Measurements from ENCODE around the gene MTG1. TPM values are rescaled to one million over a fixed set of nuclear protein-coding genes. Genes with fewer than 3 reads are reported as not detected.

MTG1 gene, protein sequence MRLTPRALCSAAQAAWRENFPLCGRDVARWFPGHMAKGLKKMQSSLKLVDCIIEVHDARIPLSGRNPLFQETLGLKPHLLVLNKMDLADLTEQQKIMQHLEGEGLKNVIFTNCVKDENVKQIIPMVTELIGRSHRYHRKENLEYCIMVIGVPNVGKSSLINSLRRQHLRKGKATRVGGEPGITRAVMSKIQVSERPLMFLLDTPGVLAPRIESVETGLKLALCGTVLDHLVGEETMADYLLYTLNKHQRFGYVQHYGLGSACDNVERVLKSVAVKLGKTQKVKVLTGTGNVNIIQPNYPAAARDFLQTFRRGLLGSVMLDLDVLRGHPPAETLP
- total RNA-seq (2014; rRNA removed; shearing (Covaris generic)), result 21.7 and 26.4 TPM in 2 replicates

DNA sequence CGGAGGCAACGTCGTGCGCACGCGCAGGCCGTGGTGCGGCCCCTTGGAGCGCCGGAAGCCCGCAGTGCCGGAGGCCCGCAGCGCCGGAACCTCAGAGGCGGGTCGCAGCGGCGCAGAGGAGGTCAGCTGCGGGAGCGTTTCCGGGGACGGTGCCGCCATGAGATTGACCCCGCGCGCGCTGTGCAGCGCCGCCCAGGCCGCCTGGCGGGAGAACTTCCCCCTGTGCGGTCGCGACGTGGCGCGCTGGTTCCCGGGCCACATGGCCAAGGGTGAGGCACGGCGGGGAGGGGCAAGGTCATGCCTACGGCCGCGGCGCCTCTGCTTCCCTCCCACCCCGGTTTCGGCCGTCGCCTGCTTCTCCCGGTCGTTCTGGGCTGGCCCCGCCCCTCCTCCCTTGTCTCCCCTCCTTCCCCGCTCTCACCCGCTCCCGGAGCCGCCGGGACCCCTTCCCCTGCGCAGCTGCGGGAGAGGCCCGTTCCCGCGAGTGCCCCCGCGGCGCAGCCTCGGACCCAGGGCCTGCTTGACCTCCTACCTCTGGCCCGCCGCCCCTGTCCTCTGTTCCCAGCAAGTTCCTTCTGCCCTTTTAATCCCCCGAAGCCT, at the start of gene MTG1:
Gene MTG1 (plus strand): TSS at position 94 of the 600 bp plus-strand sequence. CDS start 64 bp downstream, at position 158.
- H3K27ac ChIP-seq, result peak within 1 kb of the TSS; percentile 86
- no peaks in the 10 kb centered on the region for H3K27me3 ChIP-seq
- peak; percentile 86 to 89 for DNase-seq
- H3K36me3 ChIP-seq, result peaks cover 3% of the 10 kb centered on the region; the same call in 1 of the 2 replicates
- peak within 1 kb of the TSS; percentile 69 for H3K4me3 ChIP-seq
- H3K4me1 ChIP-seq, result no peaks in the 10 kb centered on the region
- H3K9me3 ChIP-seq (replicated peaks), result no peaks in the 10 kb centered on the region

DNA sequence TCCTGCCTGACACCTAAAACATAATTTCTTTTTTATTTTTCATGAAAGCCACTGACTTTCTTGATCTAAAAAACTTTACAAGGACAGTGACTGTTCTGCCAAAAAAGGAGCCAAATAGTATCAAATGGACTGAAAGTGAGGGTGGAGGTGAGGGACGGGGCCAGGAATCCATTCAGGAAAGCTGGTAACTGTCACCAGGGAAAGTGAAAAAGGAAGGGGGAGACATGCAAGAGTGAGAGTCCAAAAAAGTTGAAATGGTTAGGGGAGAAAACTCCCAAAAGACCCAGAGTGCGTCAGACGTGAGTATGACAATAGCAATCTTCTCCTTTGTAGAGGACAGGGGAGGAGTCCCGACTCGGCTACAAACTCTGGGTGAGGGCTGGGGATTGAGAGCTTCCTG, 49.7 kb upstream of the MTG1 start:
- H3K9me3 ChIP-seq (replicated peaks), result no peaks in the 10 kb centered on the region
- H3K4me3 ChIP-seq, result no peak overlapping the region
- DNase-seq, result no peak
- H3K27ac ChIP-seq, result no peak overlapping the region
- no peaks in the 10 kb centered on the region for H3K4me1 ChIP-seq
- no peaks in the 10 kb centered on the region for H3K36me3 ChIP-seq
- no peaks in the 10 kb centered on the region for H3K27me3 ChIP-seq

DNA sequence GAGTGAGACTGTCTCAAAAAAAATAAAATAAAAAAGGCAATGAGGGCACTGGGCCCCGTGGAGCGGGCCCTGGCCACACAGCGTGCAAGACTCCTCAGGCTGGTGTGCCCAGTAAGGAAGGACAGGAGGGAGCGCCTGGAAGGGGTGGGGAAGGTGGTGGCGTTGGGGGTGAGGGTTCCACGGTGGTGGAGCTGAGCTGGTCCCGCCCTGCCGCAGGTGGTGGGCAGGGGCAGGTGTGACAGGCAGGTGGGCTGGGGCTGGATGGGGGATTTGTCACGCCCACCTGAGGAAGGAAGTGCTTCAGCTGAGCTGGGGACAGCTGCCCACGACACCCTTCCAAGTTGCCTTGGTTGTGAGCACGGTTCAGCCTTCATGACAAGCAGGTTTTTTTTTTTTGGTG, 47.5 kb upstream of the MTG1 start:
- no peak overlapping the region for H3K4me3 ChIP-seq
- H3K9me3 ChIP-seq (replicated peaks), result no peaks in the 10 kb centered on the region
- H3K27me3 ChIP-seq, result no peaks in the 10 kb centered on the region
- no peaks in the 10 kb centered on the region for H3K36me3 ChIP-seq
- H3K27ac ChIP-seq, result no peak overlapping the region
- DNase-seq, result no peak
- H3K4me1 ChIP-seq, result no peaks in the 10 kb centered on the region

DNA sequence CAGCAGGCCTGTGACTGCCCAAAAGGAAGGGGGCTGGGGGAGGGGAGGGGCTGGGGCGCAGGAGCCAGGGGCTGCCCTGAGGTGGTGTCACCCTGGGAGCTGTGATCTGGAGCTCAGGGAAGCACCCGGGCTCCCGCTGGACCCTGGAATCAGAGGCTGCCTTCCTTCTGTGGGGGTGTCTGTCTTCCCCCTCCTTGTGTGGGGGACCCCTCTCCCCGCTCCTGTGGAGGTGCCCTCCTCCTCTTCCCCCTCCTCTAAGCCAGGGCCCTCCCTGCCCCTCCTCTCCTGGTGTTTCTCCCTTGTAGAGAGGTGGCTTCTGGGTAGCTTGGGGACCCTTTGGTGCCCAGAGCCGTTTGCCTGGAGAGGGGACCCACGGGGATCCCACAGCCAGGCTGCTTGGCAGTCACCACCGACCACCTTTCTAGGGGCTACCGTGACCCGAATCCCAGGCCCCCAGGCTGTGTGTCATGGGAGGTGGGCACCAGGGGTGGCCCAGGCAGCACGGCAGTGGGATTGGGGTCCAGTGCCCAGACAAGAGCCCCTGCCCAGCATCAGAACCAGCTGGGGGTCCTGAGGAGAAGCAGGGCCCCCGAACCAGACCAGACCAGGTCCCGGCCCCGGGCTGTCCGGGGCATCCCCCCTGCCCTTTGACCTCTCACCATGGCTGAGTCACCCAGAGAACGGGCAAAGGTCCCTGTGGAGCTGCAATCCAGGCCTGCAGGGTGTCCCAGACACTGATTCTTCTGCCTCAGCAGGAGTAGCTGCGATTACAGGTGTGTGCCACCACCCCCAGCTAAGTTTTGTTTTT, 46.0 kb upstream of the MTG1 start:
- H3K27ac ChIP-seq, result no peak overlapping the region
- no peaks in the 10 kb centered on the region for H3K36me3 ChIP-seq
- no peaks in the 10 kb centered on the region for H3K4me1 ChIP-seq
- no peaks in the 10 kb centered on the region for H3K27me3 ChIP-seq
- no peaks in the 10 kb centered on the region for H3K9me3 ChIP-seq (replicated peaks)
- no peak overlapping the region for H3K4me3 ChIP-seq
- no peak for DNase-seq

DNA sequence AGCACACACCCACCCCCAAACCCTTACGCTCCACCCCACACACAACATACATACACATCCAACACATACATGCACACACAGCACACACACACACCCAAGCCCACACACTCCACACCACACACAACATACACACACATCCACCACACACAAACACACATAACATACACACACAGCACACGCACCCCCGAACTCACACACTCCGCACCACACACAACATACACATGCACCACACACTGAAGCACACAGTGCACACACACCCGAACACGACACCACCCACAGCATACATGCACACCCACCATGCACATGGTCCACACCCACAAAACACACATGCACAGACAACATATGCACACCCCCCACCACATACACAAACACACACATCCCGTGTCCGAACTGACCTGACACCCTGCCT, 44.8 kb upstream of the MTG1 start:
- H3K4me1 ChIP-seq, result no peaks in the 10 kb centered on the region
- no peaks in the 10 kb centered on the region for H3K27me3 ChIP-seq
- no peak overlapping the region for H3K4me3 ChIP-seq
- no peaks in the 10 kb centered on the region for H3K9me3 ChIP-seq (replicated peaks)
- no peaks in the 10 kb centered on the region for H3K36me3 ChIP-seq
- no peak for DNase-seq
- no peak overlapping the region for H3K27ac ChIP-seq

DNA sequence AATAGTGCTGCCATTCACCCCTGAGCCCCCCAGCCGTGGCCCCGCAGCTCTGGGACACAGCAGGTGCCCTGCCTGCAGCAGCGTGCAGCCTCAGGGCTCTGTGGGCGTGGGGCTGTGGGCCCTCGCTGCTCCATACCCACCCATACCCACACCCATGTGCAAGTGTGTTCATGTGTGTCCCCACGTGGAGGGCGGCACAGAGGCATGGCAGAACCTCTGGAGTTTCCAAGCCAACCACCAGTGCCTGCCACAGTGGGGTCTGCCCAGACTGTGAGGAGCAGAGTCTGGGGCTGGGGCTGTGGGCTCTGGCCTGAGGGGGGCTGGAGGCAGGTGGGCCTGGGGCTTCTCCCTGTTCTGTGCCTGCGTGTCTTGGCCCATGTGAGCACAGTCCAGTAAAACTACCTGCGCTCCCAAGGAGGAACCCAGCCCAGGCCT, 44.4 kb upstream of the MTG1 start:
- no peaks in the 10 kb centered on the region for H3K9me3 ChIP-seq (replicated peaks)
- no peak for DNase-seq
- H3K27me3 ChIP-seq, result no peaks in the 10 kb centered on the region
- H3K36me3 ChIP-seq, result no peaks in the 10 kb centered on the region
- no peaks in the 10 kb centered on the region for H3K4me1 ChIP-seq
- no peak overlapping the region for H3K4me3 ChIP-seq
- no peak overlapping the region for H3K27ac ChIP-seq

DNA sequence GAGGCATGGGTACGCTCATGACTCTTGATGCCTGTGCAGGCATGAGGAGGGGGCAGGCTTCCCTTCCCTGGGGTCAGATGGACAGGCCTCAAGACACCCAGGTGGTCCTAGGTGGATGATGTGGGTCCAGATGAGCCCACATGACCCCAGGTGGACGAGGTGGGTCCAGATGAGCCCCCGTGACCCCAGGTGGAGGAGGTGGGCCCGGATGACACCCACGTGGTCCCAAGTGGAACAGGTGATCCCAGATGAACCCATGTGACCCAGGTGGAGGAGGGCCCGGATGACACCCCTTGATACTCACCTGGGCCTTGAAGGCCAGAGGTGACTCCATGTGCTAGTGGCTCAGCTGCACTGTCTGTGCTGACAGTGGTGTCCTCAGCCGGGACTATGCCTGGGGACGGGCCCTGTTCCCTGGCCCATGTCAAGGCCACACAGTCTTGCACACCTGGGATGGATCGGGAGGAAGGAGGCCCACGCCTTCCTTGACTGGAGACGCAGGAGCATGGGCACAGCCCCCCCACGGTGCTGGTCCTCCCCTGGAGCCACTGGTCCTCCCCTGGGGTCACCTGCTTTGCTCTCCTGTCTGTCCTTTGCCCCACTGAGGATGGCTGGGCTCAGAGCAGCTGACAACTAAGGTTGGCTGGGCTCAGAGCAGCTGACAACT, 43.5 kb upstream of the MTG1 start:
- Histone ChIP-seq H3K27me3 (no peaks in the 10 kb centered on the region), H3K27ac (no peak overlapping the region), H3K9me3 (replicated peaks) (no peaks in the 10 kb centered on the region), H3K4me3 (no peak overlapping the region), H3K4me1 (no peaks in the 10 kb centered on the region), H3K36me3 (no peaks in the 10 kb centered on the region)
- DNase-seq, result no peak

DNA sequence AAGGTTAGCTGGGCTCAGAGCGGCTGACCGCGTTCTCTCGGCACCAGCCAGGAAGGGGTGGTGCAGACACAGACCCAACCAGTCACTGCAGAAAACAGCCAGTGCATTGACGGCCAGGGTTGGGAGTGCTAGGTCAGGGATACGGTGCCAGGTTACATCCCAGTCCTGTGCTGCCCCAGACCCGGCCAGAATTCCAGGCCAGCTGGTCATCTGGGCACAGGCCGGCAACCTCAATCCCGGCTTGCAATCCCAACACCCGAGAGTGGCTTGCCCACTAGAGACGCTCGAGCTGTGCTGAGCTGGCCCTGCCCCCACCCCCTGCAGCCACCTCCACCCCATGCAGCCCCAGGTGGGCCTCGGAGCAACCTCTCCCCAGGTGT, 43.0 kb upstream of the MTG1 start:
- H3K4me3 ChIP-seq, result no peak overlapping the region
- no peak for DNase-seq
- no peaks in the 10 kb centered on the region for H3K36me3 ChIP-seq
- H3K9me3 ChIP-seq (replicated peaks), result no peaks in the 10 kb centered on the region
- no peaks in the 10 kb centered on the region for H3K4me1 ChIP-seq
- no peak overlapping the region for H3K27ac ChIP-seq
- H3K27me3 ChIP-seq, result no peaks in the 10 kb centered on the region

DNA sequence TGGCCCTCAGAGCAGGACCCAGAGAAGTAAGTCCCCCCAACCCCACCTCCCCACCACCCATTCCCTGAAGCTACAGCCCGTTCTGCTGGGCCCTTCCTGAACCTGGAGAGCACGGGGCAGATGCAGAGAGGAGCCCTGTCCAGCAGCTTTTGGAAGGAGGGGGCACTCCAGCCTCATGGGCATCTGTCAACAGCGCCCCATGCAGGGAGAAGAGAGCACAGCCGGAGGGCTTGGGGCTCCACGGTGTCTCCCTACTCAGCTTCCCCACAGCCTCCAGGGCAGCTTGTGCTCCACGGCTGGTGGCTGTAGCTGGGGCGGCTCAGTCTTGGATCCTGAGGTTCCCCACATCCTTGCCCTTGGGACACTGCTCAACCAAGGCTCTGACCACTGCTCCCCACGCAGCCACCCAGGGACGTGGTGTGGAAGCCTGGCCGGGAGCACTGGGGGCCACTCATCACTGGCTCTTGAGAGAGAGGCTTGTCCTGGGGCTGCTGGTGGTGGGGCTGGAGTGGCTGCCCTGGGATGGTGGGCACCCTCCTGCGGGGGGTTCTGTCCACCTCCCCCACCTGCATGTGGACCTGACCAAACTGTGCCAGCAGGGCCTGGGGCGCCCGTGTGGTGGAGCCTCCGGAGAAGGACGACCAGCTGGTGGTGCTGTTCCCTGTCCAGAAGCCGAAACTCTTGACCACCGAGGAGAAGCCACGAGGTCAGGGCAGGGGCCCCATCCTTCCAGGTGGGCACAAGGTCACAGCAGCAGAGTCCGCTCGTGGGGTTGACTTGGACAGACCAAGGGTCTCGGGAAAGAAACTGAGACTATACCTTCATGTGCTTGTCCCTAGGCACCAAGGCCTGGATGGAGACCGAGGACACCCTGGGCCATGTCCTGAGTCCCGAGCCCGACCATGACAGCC, 42.3 kb upstream of the MTG1 start:
- Histone ChIP-seq H3K9me3 (replicated peaks) (no peaks in the 10 kb centered on the region), H3K4me1 (no peaks in the 10 kb centered on the region), H3K27me3 (no peaks in the 10 kb centered on the region), H3K4me3 (no peak overlapping the region), H3K36me3 (no peaks in the 10 kb centered on the region), H3K27ac (no peak overlapping the region)
- no peak for DNase-seq

DNA sequence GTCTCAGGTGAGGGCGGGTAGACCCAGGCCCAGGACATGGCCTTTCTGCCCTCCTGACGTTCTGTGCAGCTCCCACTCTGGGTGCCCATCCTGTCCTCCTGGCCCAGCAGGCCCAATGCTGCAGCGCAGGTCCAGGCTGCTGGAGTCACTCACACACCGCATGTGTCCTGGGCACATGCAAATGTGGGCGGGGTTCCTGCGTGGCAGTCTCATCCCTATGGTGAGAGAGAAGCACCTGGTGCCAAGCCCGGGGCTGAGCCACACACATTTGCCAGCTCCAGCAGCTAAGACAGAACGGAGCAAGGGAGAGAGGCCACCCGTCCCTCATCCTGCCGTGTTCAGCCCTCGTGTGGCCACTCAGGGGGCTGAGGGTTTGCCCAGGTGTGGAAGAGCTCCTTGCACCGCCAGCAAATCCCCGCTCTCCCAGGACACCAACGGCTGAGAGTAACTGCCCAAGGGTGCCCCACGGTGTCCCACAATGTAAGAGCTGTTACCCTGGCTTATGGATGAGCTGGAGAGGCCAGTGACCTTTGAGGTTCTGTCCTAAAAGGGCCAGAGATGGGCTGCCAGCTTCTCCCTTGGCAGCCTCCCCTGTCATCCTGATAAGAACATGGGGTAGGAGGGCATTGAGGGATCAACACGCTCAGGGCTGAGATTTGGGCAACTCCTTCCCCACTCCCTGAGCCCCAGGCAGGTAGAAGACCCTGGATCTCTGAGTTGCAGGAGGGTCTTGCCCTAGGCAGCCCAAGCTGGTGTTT, 40.6 kb upstream of the MTG1 start:
- Histone ChIP-seq H3K4me3 (no peak overlapping the region), H3K27me3 (no peaks in the 10 kb centered on the region), H3K27ac (no peak overlapping the region), H3K4me1 (no peaks in the 10 kb centered on the region), H3K9me3 (replicated peaks) (no peaks in the 10 kb centered on the region), H3K36me3 (no peaks in the 10 kb centered on the region)
- DNase-seq, result no peak

DNA sequence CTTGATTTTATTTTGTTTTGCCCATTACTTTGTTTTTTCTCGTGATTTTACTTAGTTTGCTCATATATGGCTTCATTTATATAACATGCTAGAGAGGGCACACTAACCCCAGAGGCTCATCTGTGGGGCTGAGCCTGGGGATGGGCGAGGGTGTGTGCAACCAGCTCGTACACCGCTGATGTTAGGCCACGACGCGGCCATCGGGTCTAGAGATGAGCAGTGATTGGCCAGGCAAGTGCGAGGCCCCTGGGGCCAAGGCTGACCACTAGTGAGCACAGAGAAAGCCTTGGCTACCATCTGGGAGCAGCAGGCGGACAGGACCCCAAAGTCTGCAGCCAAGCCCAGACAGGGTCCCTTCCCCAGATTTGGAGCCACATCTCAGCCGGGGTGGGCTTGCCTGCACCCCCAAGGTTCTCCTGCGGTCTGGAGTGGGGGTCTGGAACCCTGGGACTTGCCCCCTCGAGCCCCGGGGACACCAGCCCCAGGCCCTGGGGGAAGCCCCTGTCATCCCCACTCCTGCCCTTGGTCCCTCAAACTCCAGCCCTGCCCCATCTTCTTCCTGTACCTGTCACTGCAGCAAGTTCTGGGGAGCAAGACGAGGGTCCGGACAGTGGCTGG, 39.9 kb upstream of the MTG1 start:
- no peak for DNase-seq
- no peak overlapping the region for H3K4me3 ChIP-seq
- no peaks in the 10 kb centered on the region for H3K36me3 ChIP-seq
- no peaks in the 10 kb centered on the region for H3K4me1 ChIP-seq
- H3K27ac ChIP-seq, result no peak overlapping the region
- no peaks in the 10 kb centered on the region for H3K27me3 ChIP-seq
- no peaks in the 10 kb centered on the region for H3K9me3 ChIP-seq (replicated peaks)

DNA sequence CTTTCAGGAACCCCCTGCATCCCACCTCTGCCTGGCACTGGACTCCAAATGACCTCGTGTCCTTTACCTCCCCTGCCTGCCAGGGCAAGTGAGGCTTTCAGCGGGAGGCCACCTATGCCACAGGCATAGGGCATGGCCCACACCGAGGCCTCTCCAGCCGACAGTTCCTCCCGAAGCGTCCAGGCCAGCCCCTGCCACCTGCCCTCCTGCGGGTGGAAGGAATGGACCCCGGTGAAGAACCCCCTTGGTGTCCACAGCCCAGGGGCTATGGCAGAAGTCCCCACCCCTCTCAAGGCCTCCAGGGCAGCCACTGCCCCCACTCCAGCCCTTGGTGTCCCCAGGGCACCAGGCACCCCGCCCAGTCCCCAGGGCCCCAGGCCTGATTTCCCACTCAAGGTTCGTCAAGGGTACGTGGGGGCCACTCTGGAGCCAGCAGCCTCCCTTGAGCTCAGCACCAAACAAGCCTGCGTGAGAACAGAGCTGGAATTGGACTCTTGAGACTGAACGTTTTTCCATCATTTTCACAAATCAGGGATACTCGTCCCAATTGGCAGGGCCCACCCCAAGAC, 39.2 kb upstream of the MTG1 start:
- Histone ChIP-seq H3K36me3 (no peaks in the 10 kb centered on the region), H3K9me3 (replicated peaks) (no peaks in the 10 kb centered on the region), H3K4me1 (no peaks in the 10 kb centered on the region), H3K27me3 (no peaks in the 10 kb centered on the region), H3K4me3 (no peak overlapping the region), H3K27ac (no peak overlapping the region)
- DNase-seq, result no peak

DNA sequence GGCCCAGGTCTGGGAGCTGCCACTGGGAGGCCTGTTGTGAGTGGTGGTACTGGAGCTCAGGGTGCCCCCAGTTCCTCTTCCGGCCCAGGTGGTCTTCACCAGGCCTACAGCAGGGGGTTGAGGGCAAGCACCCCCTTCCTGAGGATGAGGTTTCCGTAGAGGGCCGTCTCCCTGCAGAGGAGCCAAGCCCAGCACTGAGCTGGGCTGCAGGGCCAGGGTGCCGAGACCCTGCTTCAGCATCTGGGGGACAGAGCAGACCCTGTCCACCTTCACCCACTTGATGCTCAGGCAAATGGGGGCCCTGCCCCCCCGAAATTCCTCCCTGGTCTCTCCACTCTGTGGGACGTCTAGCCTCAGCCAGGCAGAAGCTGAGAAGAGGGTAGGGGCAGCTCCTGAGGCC, 38.7 kb upstream of the MTG1 start:
- DNase-seq, result no peak
- Histone ChIP-seq H3K4me3 (no peak overlapping the region), H3K36me3 (no peaks in the 10 kb centered on the region), H3K4me1 (no peaks in the 10 kb centered on the region), H3K27ac (no peak overlapping the region), H3K9me3 (replicated peaks) (no peaks in the 10 kb centered on the region), H3K27me3 (no peaks in the 10 kb centered on the region)

All from SJCRH30 (cell line).